PC-3 (cell line): Measurements from ENCODE around the gene SELPLG.

Experiments used
- CTCF ChIP-seq: fragments of 300-600 bp; sonication (generic); conservative IDR thresholded peaks from 2 replicates; pipeline ENCODE4 v1.5.1; 2017; ENCODE audit warnings: antibody characterized with exemption, low read depth, mild to moderate bottlenecking, low read length
- EZH2 ChIP-seq: fragments of 300-600 bp; sonication (generic); IDR thresholded peaks from one replicate; pipeline ENCODE4 v1.6.1; 2017; ENCODE audit warnings: antibody characterized with exemption, mild to moderate bottlenecking, low read length; ENCODE audit not compliant: unreplicated experiment
- EZH2phosphoT487 ChIP-seq: fragments of 300-600 bp; sonication (generic); IDR thresholded peaks from 2 replicates; pipeline ENCODE4 v1.6.1; 2018; ENCODE audit warnings: mild to moderate bottlenecking, antibody characterized with exemption, low read length, borderline replicate concordance

GRCh38 chr12:108604208-108604941, 29.3 kb downstream of the SELPLG start:
- TF ChIP-seq EZH2: no peak
- no peak for TF ChIP-seq CTCF
- no peak for TF ChIP-seq EZH2phosphoT487
